IMR-90 (cell line): ENCODE data around the gene NTMT1. TPM values are rescaled to one million over a fixed set of nuclear protein-coding genes. Genes with fewer than 3 reads are reported as not detected.
A peak's percentile ranks its signal among the peaks of the same experiment; 100 is the strongest.

Experiments used
- ATAC-seq: fragments of 200-7000 bp; cut with Tn5 transposase; 2 replicates; pipeline ENCODE4 v1.9.1; 2020; ENCODE audit warnings: low read depth, mild to moderate bottlenecking, moderate library complexity
- BruUV-seq: library from RNA; stranded (reverse); fragments of 400-500 nt; replicated peaks from 2 replicates; lab custom pipeline; 2021; lab: Mats Ljungman, UMichigan
- CTCF ChIA-PET: fragments of 300-600 bp; formaldehyde crosslinking; extraction: SDS; loops from one replicate; lab custom pipeline; 2021; ENCODE audit warnings: antibody characterized with exemption; lab: Yijun Ruan, JAX
- POLR2A ChIA-PET: fragments of 300-600 bp; sonication (Branson Sonifier 250); formaldehyde crosslinking; loops from one replicate; lab custom pipeline; 2022; ENCODE audit warnings: antibody characterized with exemption; ENCODE audit not compliant: unreplicated experiment; lab: Charles Lee
- DNase-seq: peaks from one replicate; pipeline ENCODE4 v3.0.0; 2013
- H2AFZ ChIP-seq: replicated peaks from 2 replicates; pipeline ENCODE3; 2013; ENCODE audit warnings: low read length, mild to moderate bottlenecking; ENCODE audit not compliant: poor library complexity
- H2AK5ac ChIP-seq: 2 replicates; pipeline ENCODE4 v1.6.1; 2013; ENCODE audit warnings: low read depth, low read length, inconsistent platforms
- H2AK9ac ChIP-seq: replicated peaks from 2 replicates; pipeline ENCODE3; 2013; ENCODE audit warnings: mild to moderate bottlenecking, low read depth, low read length, moderate library complexity; ENCODE audit not compliant: poor library complexity
- H2BK120ac ChIP-seq: 2 replicates; pipeline ENCODE4 v1.6.1; 2013; ENCODE audit warnings: low read depth, low read length, inconsistent platforms
- H2BK15ac ChIP-seq: 3 replicates; pipeline ENCODE4 v1.6.1; 2013; ENCODE audit warnings: low read depth, low read length, inconsistent platforms
- H2BK20ac ChIP-seq: 2 replicates; pipeline ENCODE4 v1.6.1; 2013; ENCODE audit warnings: low read depth, mild to moderate bottlenecking, inconsistent platforms, low read length, moderate library complexity
- H2BK5ac ChIP-seq: 2 replicates; pipeline ENCODE4 v1.6.1; 2013; ENCODE audit warnings: mild to moderate bottlenecking, low read depth, low read length, inconsistent platforms; ENCODE audit not compliant: poor library complexity, severe bottlenecking
- H3K14ac ChIP-seq: replicated peaks from 2 replicates; pipeline ENCODE4 v1.6.1; 2013; ENCODE audit warnings: low read depth, low read length, inconsistent platforms
- H3K18ac ChIP-seq: 2 replicates; pipeline ENCODE4 v1.6.1; 2013; ENCODE audit warnings: low read depth, low read length, control low read depth
- H3K23ac ChIP-seq: 2 replicates; pipeline ENCODE4 v1.6.1; 2013; ENCODE audit warnings: low read depth, low read length, inconsistent platforms
- H3K27ac ChIP-seq: 2 replicates; pipeline ENCODE4 v1.5.1; 2013; ENCODE audit warnings: mild to moderate bottlenecking, control low read depth, low read length; ENCODE audit not compliant: insufficient read depth
- H3K27me3 ChIP-seq: 2 replicates; pipeline ENCODE4 v1.6.1; 2013; ENCODE audit warnings: low read length; ENCODE audit not compliant: control insufficient read depth, insufficient read depth
- H3K36me3 ChIP-seq: 2 replicates; pipeline ENCODE4 v1.6.1; 2013; ENCODE audit warnings: low read length, mixed read lengths; ENCODE audit not compliant: control insufficient read depth, insufficient read depth
- H3K4ac ChIP-seq: 2 replicates; pipeline ENCODE4 v1.6.1; 2013; ENCODE audit warnings: low read depth, low read length, inconsistent platforms
- H3K4me1 ChIP-seq: 2 replicates; pipeline ENCODE4 v1.6.1; 2013; ENCODE audit warnings: low read length, mixed read lengths; ENCODE audit not compliant: control insufficient read depth, insufficient read depth
- H3K4me2 ChIP-seq: 2 replicates; pipeline ENCODE4 v1.6.1; 2013; ENCODE audit warnings: low read depth, mild to moderate bottlenecking, control low read depth, low read length, moderate library complexity
- H3K4me3 ChIP-seq: 2 replicates; pipeline ENCODE4 v1.5.1; 2013; ENCODE audit warnings: low read depth, mild to moderate bottlenecking, control low read depth, low read length, moderate library complexity; ENCODE audit not compliant: insufficient read depth
- H3K56ac ChIP-seq: 2 replicates; pipeline ENCODE4 v1.6.1; 2013; ENCODE audit warnings: low read length, inconsistent platforms; ENCODE audit not compliant: insufficient read depth; ENCODE audit errors: extremely low read depth
- H3K79me1 ChIP-seq, 2 experiments: 2 replicates each; pipeline ENCODE4 v1.6.1; 2013; ENCODE audit warnings: low read length in 2 of 2, inconsistent platforms in 1 of 2, low read depth in 1 of 2
- H3K9ac ChIP-seq: 2 replicates; pipeline ENCODE4 v1.6.1; 2013; ENCODE audit warnings: low read depth, low read length, control low read depth
- H3K9me1 ChIP-seq: 2 replicates; pipeline ENCODE4 v1.6.1; 2013; ENCODE audit warnings: low read length, inconsistent platforms; ENCODE audit not compliant: insufficient read depth
- H3K9me3 ChIP-seq: 2 replicates; pipeline ENCODE4 v1.6.1; 2013; ENCODE audit warnings: low read length; ENCODE audit not compliant: control insufficient read depth, insufficient read depth
- H4K20me1 ChIP-seq: 2 replicates; pipeline ENCODE4 v1.6.1; 2013; ENCODE audit warnings: low read length, inconsistent platforms; ENCODE audit not compliant: insufficient read depth
- H4K5ac ChIP-seq: 2 replicates; pipeline ENCODE4 v1.6.1; 2013; ENCODE audit warnings: mild to moderate bottlenecking, low read depth, low read length, control low read depth
- H4K8ac ChIP-seq, 2 experiments: 2 replicates each; pipeline ENCODE4 v1.6.1; 2013; ENCODE audit warnings: low read depth in 2 of 2, low read length in 2 of 2, control low read depth in 1 of 2, inconsistent platforms in 1 of 2
- H4K91ac ChIP-seq: 2 replicates; pipeline ENCODE4 v1.6.1; 2013; ENCODE audit warnings: low read depth, low read length, inconsistent platforms; ENCODE audit not compliant: insufficient read depth
- BHLHE40 ChIP-seq: fragments of 150-350 bp; IDR thresholded peaks from 2 replicates; pipeline ENCODE4 v1.6.1; 2016; ENCODE audit warnings: mild to moderate bottlenecking, low read depth, low read length
- CEBPB ChIP-seq: IDR thresholded peaks from 2 replicates; pipeline ENCODE4 v1.6.1; 2012; ENCODE audit warnings: low read depth, low read length, improper control_type of control experiment
- CHD1 ChIP-seq: IDR thresholded peaks from 2 replicates; pipeline ENCODE4 v1.6.1; 2012; ENCODE audit warnings: low read depth, low read length, improper control_type of control experiment
- FOS ChIP-seq: fragments of 150-350 bp; IDR thresholded peaks from 2 replicates; pipeline ENCODE4 v1.6.1; 2016; ENCODE audit warnings: low read depth, low read length
- MAFK ChIP-seq: IDR thresholded peaks from 2 replicates; pipeline ENCODE4 v1.6.1; 2012; ENCODE audit warnings: low read depth, low read length, improper control_type of control experiment
- MAZ ChIP-seq: IDR thresholded peaks from 2 replicates; pipeline ENCODE4 v1.6.1; 2012; ENCODE audit warnings: low read depth, mild to moderate bottlenecking, low read length, improper control_type of control experiment, moderate library complexity, borderline replicate concordance
- NFE2L2 ChIP-seq: fragments of 150-350 bp; IDR thresholded peaks from 2 replicates; pipeline ENCODE4 v1.6.1; 2016; ENCODE audit warnings: low read depth, mild to moderate bottlenecking, low read length
- RCOR1 ChIP-seq: IDR thresholded peaks from 2 replicates; pipeline ENCODE4 v1.6.1; 2012; ENCODE audit warnings: mild to moderate bottlenecking, low read length, improper control_type of control experiment; ENCODE audit not compliant: insufficient replicate concordance
- RFX5 ChIP-seq: IDR thresholded peaks from 2 replicates; pipeline ENCODE4 v1.8.0; 2012; ENCODE audit warnings: low read depth, mild to moderate bottlenecking, low read length, moderate library complexity
- USF2 ChIP-seq: fragments of 150-350 bp; IDR thresholded peaks from 2 replicates; pipeline ENCODE4 v1.6.1; 2017; ENCODE audit warnings: mild to moderate bottlenecking, antibody characterized with exemption, low read length, low read depth
- WGBS, 2 experiments: methylation state at CpG; one replicate each; pipeline versions ENCODE4 v1.1.5 to v1.1.7; 2013; ENCODE audit warnings: missing lambda C conversion rate in 2 of 2; ENCODE audit not compliant: insufficient read length in 1 of 2; ENCODE audit errors: extremely low coverage in 2 of 2; 5-methylcytosine and 5-hydroxymethylcytosine counted together
- dilution Hi-C: fragments of 300-500 bp; cut with HindIII; formaldehyde crosslinking; loops from one replicate; pipeline ENCODE4 v1.14.3; 2018; ENCODE audit warnings: low sequenced_read_pairs; ENCODE audit not compliant: unreplicated experiment
- in situ Hi-C: fragments of 300-500 bp; cut with MboI; formaldehyde crosslinking; loops from 3 replicates; pipeline ENCODE4 v1.14.3; 2019; ENCODE audit warnings: low sequenced_read_pairs, inconsistent platforms, mixed read lengths
- intact Hi-C: fragments of 100-400 bp; cut with micrococcal nuclease; formaldehyde crosslinking; loops from 2 replicates; pipeline ENCODE4 v1.10.0; 2022
- polyA plus RNA-seq, 3 experiments: library from polyadenylated mRNA; depleted of rRNA; stranded (reverse); fragments of >200 nt; gene quantifications; 2 replicates each; pipeline ENCODE4 v1.2.3, GENCODE V29; 2012; ENCODE audit warnings: low replicate concordance in 1 of 3
- total RNA-seq: library from RNA; depleted of rRNA; stranded (reverse); fragments of >200 nt; gene quantifications from 2 replicates; pipeline ENCODE4 v1.2.3, GENCODE V29; 2012

Gene NTMT1
- total and polyA plus RNA-seq, 2 of the 4 experiments (the other 2 are of a cell fraction), result 68.1 to 88.1 TPM

GRCh38 chr9:129586245-129586644 is 39.7 kb upstream of the NTMT1 start:
- Histone ChIP-seq H3K27ac (no peak overlapping the region), H3K9ac (no peak overlapping the region), H4K5ac (no peak overlapping the region), H3K23ac (peak overlapping the region; percentile 45), H3K18ac (no peak overlapping the region), H2BK20ac (no peak overlapping the region), H2BK120ac (peak overlapping the region; percentile 32; the same call in 1 of the 2 replicates), H3K79me1 (no peaks in the 10 kb centered on the region), H3K56ac (no peak overlapping the region), H2AFZ (peak overlapping the region; percentile 47), H2AK9ac (peak overlapping the region; percentile 63), H3K9me3 (no peaks in the 10 kb centered on the region), H4K20me1 (no peaks in the 10 kb centered on the region), H3K27me3 (no peaks in the 10 kb centered on the region), H2BK15ac (no peak overlapping the region), H2BK5ac (no peak overlapping the region), H3K9me1 (peaks cover 9% of the 10 kb centered on the region; the same call in 1 of the 2 replicates), H3K14ac (no peak overlapping the region), H3K36me3 (no peaks in the 10 kb centered on the region), H3K4me2 (no peak overlapping the region), H3K4me3 (no peak overlapping the region), H4K8ac (peak overlapping the region in 1 of 2 experiments; percentile 37; a peak in 2 of 4 replicates), H3K4me1 (peaks cover 13% of the 10 kb centered on the region), H3K4ac (no peak overlapping the region; the same call in 1 of the 2 replicates), H4K91ac (peak overlapping the region; percentile 33; the same call in 1 of the 2 replicates), H2AK5ac (peak overlapping the region; percentile 35; the same call in 1 of the 2 replicates)
- CTCF ChIA-PET, result no interaction called here
- TF ChIP-seq MAFK (no peak), USF2 (no peak), NFE2L2 (no peak), RFX5 (no peak), RCOR1 (no peak), CHD1 (no peak), FOS (no peak), CEBPB (no peak), MAZ (no peak), BHLHE40 (no peak)
- no CpG with 5 or more reads among the region's 1 CpG for WGBS, 2 experiments
- dilution Hi-C loops, result no loop called here
- intact Hi-C loops, result no loop called here
- no TSS peak for BruUV-seq
- ATAC-seq (no peak), DNase-seq (no peak)
- POLR2A ChIA-PET, result no interaction called here
- in situ Hi-C loops, result no loop called here
